Medulla oblongata (tissue), 1 donor: ENCODE measurements around the gene TMEM267.
"Not testable (repeated sequence)": the region's sequence is repeated elsewhere in the genome, so short reads cannot be mapped to it uniquely, and the experiment has no call there.

ENCODE experiments used
- DNase-seq: peaks from one replicate; pipeline ENCODE4 v3.0.0-alpha.2; 2015; ENCODE audit errors: extremely low spot score

TMEM267 gene

GRCh38 chr5:43456556-43456955 is 27.1 kb downstream of the TMEM267 start:
- no peak for DNase-seq

DNA sequence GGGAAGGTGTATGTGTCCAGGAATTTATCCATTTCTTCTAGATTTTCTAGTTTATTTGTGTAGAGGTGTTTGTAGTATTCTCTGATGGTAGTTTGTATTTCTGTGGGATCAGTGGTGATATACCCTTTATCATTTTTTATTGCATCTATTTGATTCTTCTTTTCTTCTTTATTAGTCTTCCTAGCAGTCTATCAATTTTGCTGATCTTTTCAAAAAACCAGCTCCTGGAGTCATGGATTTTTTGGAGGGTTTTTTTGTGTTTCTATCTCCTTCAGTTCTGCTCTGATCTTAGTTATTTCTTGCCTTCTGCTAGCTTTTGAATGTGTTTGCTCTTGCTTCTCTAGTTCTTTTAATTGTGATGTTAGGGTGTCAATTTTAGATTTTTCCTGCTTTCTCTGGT is 42.1 kb downstream of the TMEM267 start:
- not testable (repeated sequence) for DNase-seq

DNA sequence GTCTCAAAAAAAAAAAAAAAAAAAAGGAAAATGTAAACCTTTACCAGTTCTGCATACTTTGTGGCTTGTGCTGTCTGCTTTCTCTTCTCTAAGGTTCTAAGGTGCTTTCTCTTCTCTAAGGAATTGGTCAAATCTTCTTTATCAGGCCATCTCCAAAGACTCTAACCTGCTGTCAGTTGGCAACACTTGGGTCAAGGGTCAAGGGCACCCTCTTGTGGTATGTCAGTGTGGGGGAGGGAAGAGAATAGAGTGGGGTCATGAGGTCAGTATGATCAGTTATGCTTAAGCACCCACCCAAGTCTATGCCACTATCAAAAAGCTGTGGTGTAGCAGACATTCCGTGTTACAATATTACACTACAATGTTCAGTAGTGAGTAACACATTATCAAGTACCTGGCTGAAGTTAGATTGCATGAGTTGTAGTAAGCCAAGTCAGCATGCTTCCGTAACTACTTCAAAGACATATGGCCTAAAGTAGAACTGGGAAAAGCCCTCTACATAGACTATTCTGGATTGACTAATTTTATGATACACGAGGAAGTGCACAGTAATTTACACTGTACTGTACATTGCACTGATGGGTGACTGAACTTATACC is 46.5 kb downstream of the TMEM267 start:
- DNase-seq, result no peak

DNA sequence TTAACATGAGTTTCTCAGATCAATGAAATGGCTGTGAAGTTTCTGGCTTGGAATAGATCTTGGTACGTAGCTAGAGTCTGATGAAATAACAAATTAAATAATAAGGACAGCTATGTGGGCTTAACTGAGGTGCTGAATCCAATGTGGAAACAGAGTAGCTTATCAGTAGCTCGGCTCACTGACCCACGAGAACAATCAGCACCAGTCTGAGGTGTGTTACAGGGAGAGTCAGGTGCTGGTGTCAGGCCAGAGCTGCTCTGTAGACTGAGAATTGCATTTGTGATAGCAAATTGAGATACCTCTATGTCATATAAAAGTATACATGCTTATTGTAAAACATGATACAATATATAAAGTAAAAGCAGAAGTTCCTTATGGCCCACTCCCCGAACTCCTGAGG is 50.3 kb downstream of the TMEM267 start:
- no peak for DNase-seq

DNA sequence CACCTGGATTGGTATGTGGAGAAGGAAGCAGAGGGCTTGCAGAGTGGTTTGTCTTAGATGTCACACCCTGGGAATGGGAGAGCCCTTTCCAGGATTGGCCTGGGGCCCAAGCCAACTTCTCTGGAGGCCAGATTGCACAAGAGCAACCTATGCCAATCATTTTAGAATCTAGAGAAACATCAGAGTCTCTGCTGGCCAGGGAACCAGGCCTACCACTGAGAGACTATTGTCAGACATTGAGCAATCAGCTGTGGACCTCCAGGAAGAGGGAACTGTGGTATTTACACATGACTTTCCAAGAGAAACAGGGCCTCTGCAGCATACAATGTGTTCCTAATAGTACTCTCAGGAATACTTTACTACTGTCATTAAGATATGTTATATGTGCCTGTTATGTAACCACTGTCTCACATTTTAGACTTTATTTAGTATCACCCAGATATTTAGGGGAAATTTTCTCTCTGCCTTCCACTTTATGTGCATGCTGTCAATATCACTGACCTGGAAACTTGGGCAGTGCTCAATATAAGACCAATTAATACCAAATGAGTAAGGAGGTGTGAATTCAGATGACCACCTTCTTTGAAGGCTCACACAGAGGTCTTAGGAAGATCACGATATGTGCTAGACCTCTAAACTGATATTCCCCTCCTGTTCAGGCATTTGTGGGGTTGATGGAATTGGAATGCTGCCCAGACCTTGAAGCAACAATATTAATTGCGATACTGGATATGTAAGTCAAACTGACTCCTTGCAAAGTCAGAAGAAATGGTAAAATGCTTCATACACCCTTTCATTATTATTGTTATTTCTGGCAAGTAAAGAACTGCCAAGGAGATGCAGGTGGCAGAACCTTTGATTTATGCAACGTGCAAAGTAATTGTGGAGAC is 50.9 kb downstream of the TMEM267 start:
- peak; percentile 37 for DNase-seq

GRCh38 chr5:43429706-43430105 is 54.0 kb downstream of the TMEM267 start:
- DNase-seq, result no peak

DNA sequence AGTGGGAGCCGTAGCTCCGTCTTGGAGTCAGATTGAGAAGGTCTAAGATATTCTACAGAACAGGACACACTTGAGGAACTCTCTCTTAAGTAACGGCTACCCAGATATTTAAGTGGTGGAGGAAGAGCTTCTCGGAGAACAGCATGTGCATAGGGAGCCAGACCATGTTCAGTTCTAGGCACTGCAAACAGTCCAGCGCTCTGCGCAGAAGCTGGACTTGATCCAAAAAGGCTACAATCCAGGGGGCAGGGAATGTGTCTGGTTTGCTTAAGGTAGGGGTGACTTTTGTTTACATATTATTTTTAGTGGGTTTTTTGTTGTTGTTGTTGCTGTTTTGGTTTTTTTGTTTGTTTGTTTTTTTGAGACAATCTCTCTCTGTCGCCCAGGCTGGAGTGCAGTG is 54.6 kb downstream of the TMEM267 start:
- DNase-seq, result no peak

DNA sequence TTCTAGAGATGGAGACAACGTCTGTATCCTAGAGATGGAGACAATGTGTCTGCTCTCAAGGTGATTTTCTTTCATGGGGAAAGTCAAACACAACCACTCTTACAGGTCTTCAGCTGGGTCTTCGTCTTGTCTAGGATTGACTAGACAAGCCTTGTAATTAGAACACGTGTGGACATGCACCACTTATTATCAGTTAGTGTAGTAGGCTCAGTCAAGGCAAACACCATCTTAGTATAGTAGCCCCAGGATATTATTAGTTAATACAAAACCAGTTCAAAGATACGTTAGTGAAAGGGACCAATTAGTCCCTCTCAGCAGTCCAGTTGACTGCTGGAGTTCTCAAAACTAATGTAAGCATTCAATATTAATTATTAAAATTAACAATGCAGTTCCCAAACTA is 56.4 kb downstream of the TMEM267 start:
- DNase-seq, result no peak

DNA sequence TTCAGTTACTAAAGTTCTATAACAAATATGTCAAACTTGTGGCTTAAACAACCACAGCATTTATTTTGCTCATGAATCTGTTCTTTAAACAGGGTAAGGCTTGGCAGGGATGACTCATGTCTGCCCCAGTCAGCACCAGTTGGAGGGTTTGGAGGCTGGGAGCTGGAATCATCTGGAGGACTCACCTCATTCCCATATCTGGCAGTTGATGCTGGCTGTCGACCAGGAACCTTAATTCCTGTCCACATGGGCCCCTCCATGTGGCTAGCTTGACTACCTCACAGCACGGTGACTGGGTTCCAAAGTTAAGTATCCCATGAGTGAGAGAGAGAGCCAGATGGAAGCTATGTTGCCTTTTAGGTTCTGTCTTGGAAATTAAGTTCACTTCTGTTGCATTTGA is 57.7 kb downstream of the TMEM267 start:
- DNase-seq, result no peak

- DNase-seq, result not testable (repeated sequence)
Measured at GRCh38 chr5:43423086-43423485, 60.6 kb downstream of the TMEM267 start.

DNA sequence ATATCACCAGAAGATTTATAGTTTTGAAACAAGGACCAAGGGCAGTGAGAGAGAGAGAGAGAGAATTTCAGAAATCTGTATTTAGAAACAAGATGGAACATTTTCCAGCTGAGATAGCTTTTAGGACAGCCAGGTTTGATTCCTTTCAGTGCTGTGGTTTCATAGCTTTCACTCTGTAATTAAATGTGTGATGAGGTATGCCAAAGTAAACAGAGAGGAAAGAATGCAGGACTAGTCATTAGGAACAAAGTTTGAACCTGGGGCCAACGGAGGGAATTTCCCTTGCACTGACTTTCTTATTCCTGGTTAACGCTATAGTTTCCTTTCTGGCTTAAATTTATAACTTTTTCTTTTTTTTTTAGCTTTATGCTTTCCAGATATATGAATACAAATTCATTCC is 61.5 kb downstream of the TMEM267 start:
- DNase-seq, result peak; percentile 12

GRCh38 chr5:43421450-43422133 is 62.1 kb downstream of the TMEM267 start:
- no peak for DNase-seq

GRCh38 chr5:43420241-43420640 is 63.4 kb downstream of the TMEM267 start:
- DNase-seq, result no peak

DNA sequence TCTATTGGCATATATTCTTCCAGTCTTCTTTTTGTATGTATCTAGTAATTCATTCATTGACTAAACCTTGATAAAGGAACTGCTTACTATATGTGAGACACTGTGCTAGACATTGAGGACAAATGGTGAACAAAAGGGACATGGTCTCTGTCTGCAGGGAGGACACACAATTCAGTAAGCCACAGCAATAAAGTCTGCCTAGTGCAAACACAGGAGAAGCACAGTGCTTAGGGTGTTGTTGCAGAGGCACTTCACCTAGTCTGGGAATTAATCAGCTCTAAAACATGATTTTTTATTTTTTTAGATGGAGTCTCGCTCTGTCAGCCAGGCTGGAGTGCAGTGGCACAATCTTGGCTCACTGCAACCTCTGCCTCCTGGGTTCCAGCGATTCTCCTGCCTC is 65.1 kb downstream of the TMEM267 start:
- no peak for DNase-seq

DNA sequence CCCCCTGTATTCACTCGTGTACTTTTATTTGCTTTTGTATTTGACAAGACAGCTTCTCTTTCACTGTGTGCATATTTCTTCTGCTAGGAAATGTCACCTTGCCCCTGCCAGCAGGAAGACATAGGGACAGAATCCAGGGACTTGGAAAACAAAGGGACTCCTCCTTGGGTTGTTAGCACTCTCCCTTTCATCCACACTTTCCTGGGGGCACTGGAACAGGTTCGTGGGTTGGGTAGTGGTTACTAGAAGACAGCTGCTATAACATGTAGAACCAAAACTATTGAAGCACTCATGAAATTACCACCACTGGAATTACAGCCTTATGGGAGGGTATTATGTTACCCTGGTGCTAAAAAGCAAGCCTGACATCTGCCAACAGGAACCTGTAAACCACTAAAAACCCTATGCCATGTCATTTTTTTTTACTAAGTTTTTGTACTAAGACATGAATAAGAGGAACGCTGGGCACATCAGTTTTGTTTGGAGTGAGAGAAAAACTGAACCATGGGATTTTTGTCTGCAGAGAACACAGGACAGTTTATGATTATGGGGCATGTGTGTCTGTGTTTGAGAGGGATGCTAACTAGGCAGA is 66.8 kb downstream of the TMEM267 start:
- DNase-seq, result no peak

DNA sequence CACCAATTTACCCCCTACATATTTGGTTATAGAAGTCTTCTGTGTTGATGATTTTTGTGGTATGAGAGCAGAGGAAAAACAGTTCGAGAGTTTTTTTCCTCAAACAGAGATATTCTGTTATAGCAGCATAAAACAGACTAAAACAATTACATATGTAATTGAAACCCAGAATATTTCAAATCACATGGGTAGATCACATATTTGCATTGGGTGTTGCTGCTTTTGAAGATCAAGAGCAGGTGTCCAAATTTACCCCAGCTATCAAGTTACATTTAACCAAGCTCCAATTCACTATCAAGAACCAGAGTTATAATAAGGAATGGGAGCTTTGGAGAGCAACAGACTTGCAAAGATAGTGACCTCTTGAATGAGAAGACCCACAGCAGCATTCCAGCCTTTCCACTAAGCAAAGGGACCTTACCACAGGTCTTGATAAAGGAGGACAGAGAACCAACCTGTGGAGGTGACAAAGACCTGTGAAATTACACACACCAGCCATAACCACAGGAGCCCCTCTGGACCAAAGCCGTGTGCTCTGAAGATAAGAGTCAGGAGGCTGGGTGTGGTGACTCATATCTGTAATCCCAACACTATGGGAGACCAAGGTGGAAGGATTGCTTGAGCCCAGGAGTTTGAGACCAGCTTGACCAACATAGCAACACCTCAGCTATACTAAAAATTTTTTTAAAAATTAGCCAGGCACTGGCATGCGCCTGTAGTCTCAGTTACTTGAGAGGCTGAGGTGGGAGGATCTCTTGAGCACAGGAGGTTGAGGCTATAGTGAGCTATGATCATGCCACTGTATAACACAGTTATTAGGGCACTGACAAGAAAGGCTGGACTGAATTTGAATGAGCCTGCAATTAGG is 67.5 kb downstream of the TMEM267 start:
- DNase-seq, result no peak

DNA sequence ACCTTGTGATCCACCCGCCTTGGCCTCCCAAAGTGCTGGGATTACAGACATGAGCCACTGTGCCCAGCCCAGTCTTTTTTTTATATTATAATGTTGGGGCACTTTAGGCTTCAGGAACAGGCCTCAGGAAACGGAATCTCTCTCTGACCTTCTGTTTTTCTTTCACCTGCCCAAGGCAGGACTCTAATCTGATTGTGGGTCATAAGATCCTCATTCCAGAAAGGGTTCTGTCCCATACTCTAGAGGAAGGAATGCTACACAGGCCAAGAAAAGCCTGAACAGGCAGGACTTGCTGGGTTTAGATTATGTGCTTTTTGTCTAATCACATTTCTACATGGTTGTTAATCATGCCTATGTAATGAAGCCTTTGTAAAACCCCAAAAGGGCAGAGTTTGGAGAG is 69.7 kb downstream of the TMEM267 start:
- DNase-seq, result no peak

- no peak for DNase-seq
Measured at GRCh38 chr5:43412644-43413043, 71.0 kb downstream of the TMEM267 start.

DNA sequence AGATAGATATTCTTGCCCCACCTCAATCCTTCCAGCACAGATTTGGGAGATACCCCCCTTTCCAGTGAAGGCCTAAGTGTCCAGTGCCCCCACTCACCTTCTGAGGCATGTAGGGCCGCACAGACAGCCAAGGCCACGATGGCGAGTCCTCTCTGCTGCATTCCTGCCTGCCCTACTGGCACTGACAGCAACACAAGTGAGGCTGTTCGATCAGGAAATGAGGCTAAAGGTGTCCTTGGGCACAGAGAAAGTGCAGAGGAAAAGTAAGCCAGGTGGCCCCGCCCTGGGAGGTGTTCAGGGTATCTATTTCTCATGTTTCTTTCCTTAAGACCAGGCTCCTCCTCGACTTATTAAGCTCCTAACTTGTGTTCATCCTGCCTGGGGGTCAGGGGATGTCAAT is 71.5 kb downstream of the TMEM267 start, which contains the start of gene CCL28:
Gene CCL28, minus strand, starts transcription at position 236 of the 400 bp plus-strand sequence. Its CDS starts 75 bp downstream, at position 161.
- DNase-seq, result no peak

GRCh38 chr5:43411495-43411894 is 72.2 kb downstream of the TMEM267 start:
- DNase-seq, result no peak

GRCh38 chr5:43410414-43410813 is 73.3 kb downstream of the TMEM267 start:
- no peak for DNase-seq
